Measurements from ENCODE around the gene PPARD.
"Not testable (repeated sequence)": the region's sequence is repeated elsewhere in the genome, so short reads cannot be mapped to it uniquely, and the experiment has no call there.

PPARD gene

DNA sequence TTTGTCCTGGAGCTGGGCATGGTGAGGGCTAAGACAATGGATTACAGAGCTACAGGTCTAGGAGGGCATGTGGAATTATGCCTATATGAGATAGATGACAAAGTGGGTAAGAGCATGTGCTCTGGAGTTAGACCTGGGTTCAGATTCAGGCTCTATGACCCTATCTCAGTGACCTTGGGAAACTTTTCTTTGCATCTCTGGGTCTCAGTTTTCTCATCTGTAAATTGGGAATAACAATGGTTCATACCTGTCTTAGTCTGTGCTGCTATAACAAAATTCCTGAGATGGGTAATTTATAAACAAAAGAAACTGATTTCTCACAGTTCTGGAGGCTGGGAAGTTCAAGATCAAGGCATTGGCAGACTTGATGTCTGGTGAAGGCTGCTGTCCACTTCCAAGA is 30.3 kb downstream of the PPARD start:
- peaks cover 15% of the 10 kb centered on the region for H3K36me3 Mint-ChIP-seq (ENCODE audit: low read depth)
- H3K27me3 Mint-ChIP-seq = no peaks in the 10 kb centered on the region
- DNase-seq = no peak
- H3K4me1 Mint-ChIP-seq (ENCODE audit: low read depth) = peaks cover 62% of the 10 kb centered on the region
- H3K9me3 Mint-ChIP-seq = no peaks in the 10 kb centered on the region
- H3K4me3 Mint-ChIP-seq = no peak overlapping the region
- no peak overlapping the region for H3K27ac Mint-ChIP-seq

DNA sequence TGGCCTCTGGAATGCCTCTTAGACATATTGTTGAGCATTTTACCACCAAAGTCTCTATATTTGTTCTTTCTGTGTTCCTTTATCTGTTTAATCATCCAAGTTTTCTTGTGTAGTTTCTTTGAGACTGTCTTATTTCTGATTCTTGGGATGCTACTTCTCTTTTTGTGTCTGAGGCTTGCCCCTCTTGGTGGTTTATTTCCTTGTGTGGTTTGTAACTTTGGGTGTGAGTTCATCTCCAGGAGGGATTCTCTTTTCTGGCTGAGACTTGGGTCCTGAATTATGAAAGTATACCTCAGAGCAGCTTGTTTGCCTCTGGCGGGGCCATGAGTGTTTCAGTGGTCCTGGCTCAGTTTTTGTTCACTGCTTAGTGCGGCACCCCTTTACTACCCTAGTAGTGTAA is 33.9 kb downstream of the PPARD start:
- no peaks in the 10 kb centered on the region for H3K27me3 Mint-ChIP-seq
- DNase-seq = no peak
- H3K36me3 Mint-ChIP-seq (ENCODE audit: low read depth) = peaks cover 15% of the 10 kb centered on the region
- H3K9me3 Mint-ChIP-seq = no peaks in the 10 kb centered on the region
- peak overlapping the region; percentile 19 for H3K27ac Mint-ChIP-seq
- peaks cover 42% of the 10 kb centered on the region for H3K4me1 Mint-ChIP-seq (ENCODE audit: low read depth)
- H3K4me3 Mint-ChIP-seq = no peak overlapping the region

DNA sequence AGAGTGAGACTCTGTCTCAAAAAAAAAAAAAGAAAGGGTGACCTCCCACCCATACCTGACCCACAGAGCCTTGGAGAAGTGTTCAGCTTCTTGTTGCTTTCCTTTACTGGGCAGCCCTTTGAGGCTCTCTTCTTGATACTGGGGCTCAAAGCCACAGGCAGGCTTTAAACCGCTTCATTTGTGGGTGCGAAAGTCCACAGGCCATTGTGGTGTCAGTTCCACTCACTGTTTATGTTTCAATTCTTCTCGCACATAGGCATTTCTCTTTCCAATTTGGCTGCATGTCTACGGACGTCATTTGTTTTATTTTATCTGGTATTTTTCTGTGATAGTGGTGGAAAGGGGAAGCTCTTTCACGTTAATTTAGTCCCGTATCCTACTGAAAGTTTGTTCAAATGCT is 34.6 kb downstream of the PPARD start:
- Mint-ChIP-seq H3K9me3 (no peaks in the 10 kb centered on the region), H3K4me3 (no peak overlapping the region), H3K27me3 (no peaks in the 10 kb centered on the region), H3K4me1 (ENCODE audit: low read depth) (peaks cover 37% of the 10 kb centered on the region), H3K36me3 (ENCODE audit: low read depth) (peaks cover 15% of the 10 kb centered on the region), H3K27ac (no peak overlapping the region)
- DNase-seq = no peak

DNA sequence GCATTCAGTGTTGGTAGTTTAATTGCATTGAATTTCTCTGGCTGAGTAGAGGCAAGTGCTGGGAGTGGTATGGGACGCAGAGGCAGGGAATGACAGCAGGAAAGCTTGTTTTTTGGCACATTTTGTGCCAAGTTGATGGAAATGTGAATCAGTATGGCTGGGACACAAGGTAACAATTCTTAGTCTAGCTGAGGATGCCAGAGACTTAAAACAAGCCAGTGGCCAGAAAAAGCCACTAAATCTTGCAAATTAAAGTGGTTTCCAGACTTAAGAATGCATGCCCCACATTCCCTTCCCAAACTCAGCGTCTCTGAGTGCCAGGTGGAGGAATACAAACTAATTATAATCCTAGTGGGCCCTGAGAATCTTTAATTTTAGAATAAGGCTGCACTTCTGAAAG is 35.9 kb downstream of the PPARD start:
- H3K4me3 Mint-ChIP-seq = no peak overlapping the region
- DNase-seq = no peak
- no peaks in the 10 kb centered on the region for H3K27me3 Mint-ChIP-seq
- H3K36me3 Mint-ChIP-seq (ENCODE audit: low read depth) = peaks cover 20% of the 10 kb centered on the region
- peaks cover 3% of the 10 kb centered on the region for H3K9me3 Mint-ChIP-seq
- H3K27ac Mint-ChIP-seq = no peak overlapping the region
- peaks cover 32% of the 10 kb centered on the region for H3K4me1 Mint-ChIP-seq (ENCODE audit: low read depth)

DNA sequence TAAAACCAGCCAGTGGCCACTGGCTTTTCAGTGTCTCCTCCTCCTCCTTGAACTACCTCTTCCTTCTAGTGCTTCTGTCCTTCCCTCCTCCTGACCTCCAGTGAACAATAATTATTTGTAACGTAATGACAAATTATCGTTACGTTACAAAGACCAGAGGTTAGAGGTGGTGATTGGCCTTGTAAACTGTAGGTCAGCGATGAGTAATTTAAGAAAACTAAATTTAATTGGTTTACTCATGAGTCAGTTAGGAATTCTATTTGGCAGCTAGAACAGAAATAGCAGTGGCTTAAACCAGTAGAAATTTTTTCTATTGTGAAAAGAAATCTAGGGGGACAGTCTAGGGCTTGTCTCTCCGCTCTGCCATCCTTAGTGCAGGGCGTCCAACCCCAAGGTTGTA is 38.8 kb downstream of the PPARD start:
- Mint-ChIP-seq H3K27me3 (no peaks in the 10 kb centered on the region), H3K36me3 (ENCODE audit: low read depth) (peaks cover 22% of the 10 kb centered on the region), H3K4me1 (ENCODE audit: low read depth) (peaks cover 34% of the 10 kb centered on the region), H3K27ac (no peak overlapping the region), H3K4me3 (no peak overlapping the region), H3K9me3 (peaks cover 3% of the 10 kb centered on the region)
- DNase-seq = no peak

DNA sequence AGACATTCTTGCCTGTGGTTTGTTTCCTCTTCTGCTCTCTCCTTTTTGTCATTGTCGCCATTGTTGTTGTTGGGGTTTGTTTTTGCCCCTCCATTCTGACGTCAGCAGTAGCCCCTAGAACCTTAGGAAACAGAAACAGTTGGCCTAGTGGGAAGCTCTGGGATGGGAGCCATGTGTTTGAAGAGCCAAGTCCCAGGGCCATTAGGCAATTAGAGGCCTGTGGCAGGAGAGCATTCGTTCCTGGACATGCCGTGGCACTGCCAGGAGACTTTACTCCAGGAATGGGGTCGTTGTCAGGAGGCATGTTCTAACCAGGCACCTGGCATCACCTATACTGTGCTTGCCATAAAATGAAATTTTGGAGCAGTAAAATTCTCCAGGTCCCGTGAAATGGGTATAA is 39.7 kb downstream of the PPARD start:
- Mint-ChIP-seq H3K27ac (no peak overlapping the region), H3K4me3 (no peak overlapping the region), H3K9me3 (peaks cover 3% of the 10 kb centered on the region), H3K27me3 (no peaks in the 10 kb centered on the region), H3K36me3 (ENCODE audit: low read depth) (peaks cover 23% of the 10 kb centered on the region), H3K4me1 (ENCODE audit: low read depth) (peaks cover 29% of the 10 kb centered on the region)
- DNase-seq = no peak

DNA sequence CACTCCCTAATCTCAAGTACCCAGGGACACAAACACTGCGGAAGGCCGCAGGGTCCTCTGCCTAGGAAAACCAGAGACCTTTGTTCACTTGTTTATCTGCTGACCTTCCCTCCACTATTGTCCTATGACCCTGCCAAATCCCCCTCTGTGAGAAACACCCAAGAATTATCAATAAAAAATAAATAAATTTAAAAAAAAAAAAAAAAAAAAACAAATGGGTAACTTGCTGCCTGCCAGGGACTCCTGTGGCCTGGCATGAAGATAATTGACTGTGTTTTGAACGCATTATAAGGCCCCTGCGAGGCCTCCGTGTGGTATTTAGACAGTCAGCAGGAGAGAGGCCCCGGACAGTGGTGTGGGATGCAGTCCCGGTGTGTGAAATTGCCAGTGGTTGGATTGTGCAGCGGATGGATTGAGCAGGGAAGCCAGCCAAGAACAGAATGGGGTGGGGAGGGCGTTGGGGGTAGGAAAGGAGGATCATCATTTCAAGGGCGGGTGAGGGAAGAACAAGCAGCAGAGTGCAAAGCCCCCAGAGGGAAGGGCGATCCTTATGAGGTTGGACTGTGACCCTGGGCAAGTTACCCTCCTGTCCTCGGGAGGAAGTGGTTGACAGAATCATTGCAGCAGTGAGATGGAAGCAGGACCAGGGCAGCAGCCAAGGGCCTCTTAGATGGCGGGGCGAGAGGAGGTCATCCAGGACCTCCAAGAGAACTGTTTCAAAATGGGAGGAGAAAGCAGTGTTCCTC is 43.3 kb downstream of the PPARD start:
- peaks cover 3% of the 10 kb centered on the region for H3K9me3 Mint-ChIP-seq
- no peak overlapping the region for H3K4me3 Mint-ChIP-seq
- no peaks in the 10 kb centered on the region for H3K27me3 Mint-ChIP-seq
- H3K4me1 Mint-ChIP-seq (ENCODE audit: low read depth) = peaks cover 22% of the 10 kb centered on the region
- peak overlapping the region; percentile 23 for H3K27ac Mint-ChIP-seq
- no peak for DNase-seq
- H3K36me3 Mint-ChIP-seq (ENCODE audit: low read depth) = peaks cover 19% of the 10 kb centered on the region

DNA sequence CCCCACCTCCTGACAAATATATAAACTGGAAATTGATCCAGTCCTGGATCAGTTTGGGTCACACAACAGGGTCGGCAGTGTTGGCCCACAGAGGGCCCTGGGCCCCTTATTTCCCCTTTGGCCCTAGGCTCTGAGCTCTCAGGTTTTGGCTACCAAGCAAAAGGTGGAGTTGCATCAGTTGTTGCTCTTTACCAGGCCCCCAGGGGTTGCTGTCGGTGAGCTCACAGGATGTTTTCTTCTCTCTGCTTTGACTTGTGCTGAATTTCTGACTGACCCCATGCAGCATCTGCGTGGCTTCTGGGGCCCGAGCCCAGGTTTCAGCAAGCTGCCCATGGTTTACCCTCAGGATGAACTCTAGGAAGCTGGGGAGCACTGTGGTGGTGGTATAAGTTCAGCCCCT is 44.6 kb downstream of the PPARD start:
- no peaks in the 10 kb centered on the region for H3K27me3 Mint-ChIP-seq
- peaks cover 31% of the 10 kb centered on the region for H3K4me1 Mint-ChIP-seq (ENCODE audit: low read depth)
- H3K36me3 Mint-ChIP-seq (ENCODE audit: low read depth) = peaks cover 18% of the 10 kb centered on the region
- peaks cover 3% of the 10 kb centered on the region for H3K9me3 Mint-ChIP-seq
- no peak for DNase-seq
- H3K4me3 Mint-ChIP-seq = no peak overlapping the region
- no peak overlapping the region for H3K27ac Mint-ChIP-seq

DNA sequence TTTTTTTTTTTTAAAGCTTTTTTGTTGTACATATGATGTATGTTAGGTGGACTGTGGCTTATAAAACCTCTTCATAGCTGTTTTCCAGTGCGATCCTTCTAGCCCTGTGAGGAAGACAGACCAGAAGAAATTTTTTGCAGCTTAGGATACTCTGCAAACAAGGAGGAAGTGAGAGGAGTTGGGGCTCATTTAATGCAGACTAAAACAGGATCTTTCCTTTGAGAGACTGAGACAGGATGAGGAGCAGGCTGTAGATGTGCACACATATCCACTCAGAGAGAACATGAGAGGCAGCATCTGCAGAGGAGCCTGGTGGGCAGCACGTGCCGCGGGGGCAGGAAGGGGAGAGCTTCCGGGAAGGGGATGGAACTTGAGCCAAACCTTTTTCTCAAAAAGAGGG is 45.7 kb downstream of the PPARD start:
- no peak for DNase-seq
- Mint-ChIP-seq H3K9me3 (peaks cover under 1% of the 10 kb centered on the region), H3K4me1 (ENCODE audit: low read depth) (peaks cover 41% of the 10 kb centered on the region), H3K36me3 (ENCODE audit: low read depth) (peaks cover 12% of the 10 kb centered on the region), H3K4me3 (no peak overlapping the region), H3K27me3 (no peaks in the 10 kb centered on the region), H3K27ac (peak overlapping the region; percentile 20)

DNA sequence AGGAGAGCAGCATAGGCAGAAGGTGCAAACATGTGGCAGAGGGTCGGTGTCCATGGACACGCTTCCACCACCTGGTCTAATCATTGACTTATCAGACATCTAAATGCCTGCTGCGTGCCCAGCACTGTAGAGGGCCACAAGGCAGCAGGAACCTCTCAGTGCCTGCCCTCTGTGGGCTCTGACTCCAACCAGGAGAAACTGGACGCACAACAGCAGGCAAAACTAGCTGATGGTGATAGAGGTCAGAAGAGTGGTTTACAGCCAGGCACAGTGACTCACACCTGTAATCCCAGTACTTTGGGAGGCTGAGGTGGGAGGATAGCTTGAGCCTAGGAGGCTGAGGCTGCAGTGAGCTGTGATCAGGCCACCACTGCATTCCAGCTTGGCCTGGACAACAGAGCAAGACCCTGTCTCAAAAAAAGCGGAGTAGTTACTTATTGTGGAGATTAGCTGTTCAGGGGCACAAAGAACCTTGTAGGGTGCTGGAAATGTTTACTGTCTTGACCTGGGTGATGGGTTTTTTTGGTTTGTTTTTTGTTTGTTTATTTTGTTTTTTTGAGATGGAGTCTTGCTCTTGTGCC is 46.5 kb downstream of the PPARD start:
- Mint-ChIP-seq H3K4me3 (no peak overlapping the region), H3K36me3 (ENCODE audit: low read depth) (peaks cover 11% of the 10 kb centered on the region), H3K27me3 (no peaks in the 10 kb centered on the region), H3K9me3 (no peaks in the 10 kb centered on the region), H3K27ac (no peak overlapping the region), H3K4me1 (ENCODE audit: low read depth) (peaks cover 49% of the 10 kb centered on the region)
- no peak for DNase-seq

DNA sequence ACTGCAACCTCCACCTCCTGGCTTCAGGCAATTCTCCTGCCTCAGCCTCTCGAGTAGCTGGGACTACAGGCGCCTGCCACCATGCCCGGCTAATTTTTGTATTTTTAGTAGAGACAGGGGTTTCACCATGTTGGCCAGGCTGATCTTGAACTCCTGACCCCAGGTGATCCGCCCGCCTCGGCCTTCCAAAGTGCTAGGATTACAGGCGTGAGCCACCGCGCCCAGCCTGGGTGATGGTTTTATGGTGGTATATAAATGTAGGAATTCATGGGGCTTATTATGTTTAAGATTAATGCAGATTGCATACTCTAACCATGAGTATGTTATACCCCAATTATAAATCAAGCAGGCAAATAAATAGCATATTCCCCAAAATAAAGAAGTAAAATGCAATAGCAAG is 47.0 kb downstream of the PPARD start:
- not testable (repeated sequence) for DNase-seq, H3K27ac Mint-ChIP-seq, H3K9me3 Mint-ChIP-seq, H3K27me3 Mint-ChIP-seq, H3K4me3 Mint-ChIP-seq
- Mint-ChIP-seq H3K4me1 (ENCODE audit: low read depth) (peaks cover 54% of the 10 kb centered on the region), H3K36me3 (ENCODE audit: low read depth) (peaks cover 12% of the 10 kb centered on the region)

DNA sequence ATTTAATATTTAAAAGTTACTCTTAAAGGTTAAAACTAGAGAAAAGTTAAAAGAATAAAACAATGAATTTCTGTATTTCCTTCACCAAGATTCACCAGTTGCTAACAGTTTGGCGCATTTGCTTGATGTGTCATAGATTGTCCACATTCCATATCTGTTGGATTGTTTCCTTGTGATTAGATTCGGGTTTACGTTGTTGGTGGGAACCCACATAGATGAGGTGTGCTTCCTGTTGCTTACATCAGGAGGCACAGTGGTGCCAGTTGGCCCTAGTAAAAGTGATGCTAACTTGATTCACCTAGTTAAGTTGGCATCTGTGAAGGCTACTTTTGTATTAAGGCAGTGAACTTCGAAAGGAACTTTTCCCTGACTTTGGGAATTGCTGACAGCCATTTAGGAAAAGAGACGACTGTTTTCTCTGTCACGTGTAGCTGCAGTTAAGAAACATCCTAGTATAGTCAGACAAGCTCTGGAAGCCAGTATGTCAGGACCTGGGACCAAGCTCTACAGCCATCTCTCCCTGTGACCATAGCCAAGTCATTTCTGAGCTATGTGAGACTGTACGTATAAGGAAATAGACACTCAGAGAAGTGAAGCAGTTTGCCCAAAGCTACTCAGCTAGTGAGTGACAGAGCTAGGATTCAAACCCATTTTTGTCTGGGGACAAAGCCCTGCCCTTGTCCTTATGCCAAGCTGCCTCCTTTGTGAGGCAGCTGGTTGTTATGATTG is 49.0 kb downstream of the PPARD start:
- H3K36me3 Mint-ChIP-seq (ENCODE audit: low read depth) = peaks cover 10% of the 10 kb centered on the region

DNA sequence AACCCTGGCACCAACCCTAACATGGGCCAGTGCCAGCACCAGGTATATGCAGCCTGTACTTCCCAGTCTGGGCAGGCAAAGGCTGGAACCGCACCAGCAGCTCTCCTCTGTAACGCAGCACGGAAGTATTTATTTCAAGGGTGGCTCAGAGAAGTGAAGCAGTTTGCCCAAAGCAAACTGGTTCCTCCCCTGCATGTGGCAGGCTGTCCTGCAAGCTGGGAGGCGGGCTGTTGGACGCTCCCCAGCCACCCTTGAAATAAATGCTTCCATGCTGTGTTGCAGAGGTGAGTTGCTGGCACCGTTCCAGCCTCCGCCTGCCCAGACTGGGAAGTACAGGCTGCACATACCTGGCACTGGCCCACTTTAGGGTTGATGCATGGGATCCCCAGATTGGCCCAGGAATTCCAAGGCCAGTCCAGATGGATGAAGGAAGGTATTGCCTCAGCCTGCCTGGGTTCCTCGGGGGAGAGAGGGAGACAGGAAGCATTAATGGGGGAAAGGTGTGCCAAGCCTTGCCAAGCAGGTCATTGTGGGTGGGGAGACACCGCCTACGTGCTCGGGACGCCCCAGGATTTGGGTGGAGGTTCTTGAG is 49.8 kb downstream of the PPARD start:
- Mint-ChIP-seq H3K4me1 (ENCODE audit: low read depth) (peaks cover 63% of the 10 kb centered on the region), H3K4me3 (no peak overlapping the region), H3K27me3 (no peaks in the 10 kb centered on the region), H3K36me3 (ENCODE audit: low read depth) (peaks cover 12% of the 10 kb centered on the region), H3K9me3 (no peaks in the 10 kb centered on the region), H3K27ac (peak overlapping the region; percentile 56)
- DNase-seq = no peak

More for the DNA sequence above, 49.0 kb downstream of the PPARD start:
- Mint-ChIP-seq H3K4me1 (ENCODE audit: low read depth) (peaks cover 59% of the 10 kb centered on the region), H3K9me3 (no peaks in the 10 kb centered on the region), H3K27me3 (no peaks in the 10 kb centered on the region), H3K27ac (peak overlapping the region; percentile 72), H3K4me3 (no peak overlapping the region)
- no peak for DNase-seq

DNA sequence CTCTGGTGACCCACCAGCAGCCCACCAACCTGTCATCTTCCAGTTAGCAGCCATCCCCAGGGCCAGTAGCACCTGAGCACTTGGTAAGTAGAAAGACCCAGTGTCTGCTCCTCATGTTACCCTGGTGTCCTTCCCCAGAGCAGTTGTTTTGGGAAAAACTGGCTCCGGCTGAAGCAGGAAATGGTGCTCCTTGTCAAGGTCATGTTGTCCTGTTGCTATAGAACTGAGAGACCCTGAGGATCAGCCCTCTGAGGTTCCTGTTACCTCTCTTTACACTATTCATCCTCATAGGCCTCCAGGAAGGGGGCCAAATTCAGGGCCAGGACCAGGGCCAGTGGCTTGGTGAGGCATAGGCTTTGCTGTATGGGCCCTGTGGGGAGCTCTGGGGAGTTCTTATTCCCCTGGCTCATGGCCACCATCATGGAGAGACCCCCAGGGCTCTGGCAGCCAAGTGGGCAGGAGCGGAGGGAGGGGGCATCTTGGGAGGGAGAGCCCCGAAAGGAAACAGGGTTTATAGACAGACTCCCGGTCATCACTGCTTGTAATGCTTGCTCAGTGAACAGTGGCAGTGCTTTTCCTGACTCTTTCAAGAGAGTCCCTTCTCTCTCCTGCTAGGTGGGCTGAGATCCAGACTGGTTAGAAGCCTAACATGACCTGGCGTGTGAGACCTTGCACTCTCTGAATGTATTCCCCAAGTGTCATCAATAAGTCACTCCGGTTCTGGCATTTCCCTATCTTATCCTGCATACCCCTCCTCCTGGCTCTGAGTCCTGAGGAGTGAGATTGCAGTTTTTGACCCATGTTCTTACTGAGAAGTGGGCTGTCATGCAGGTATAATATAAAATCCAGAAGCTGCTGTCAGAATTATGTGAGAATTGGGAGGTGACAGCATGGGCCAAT is 50.7 kb downstream of the PPARD start:
- Mint-ChIP-seq H3K27me3 (no peaks in the 10 kb centered on the region), H3K9me3 (no peaks in the 10 kb centered on the region), H3K4me1 (ENCODE audit: low read depth) (peaks cover 67% of the 10 kb centered on the region), H3K27ac (peak overlapping the region; percentile 77), H3K4me3 (no peak overlapping the region), H3K36me3 (ENCODE audit: low read depth) (peaks cover 16% of the 10 kb centered on the region)
- DNase-seq = no peak

All from activated T-cell treated with anti-CD3 and anti-CD28 coated beads, Interleukin-2, amount 50 U/mL, for 24 hours (primary cell).